Coronary artery (tissue), 2 donors: ENCODE measurements around the gene CTPS2.

Experiments
- DNase-seq: peaks from one replicate; pipeline ENCODE4 v3.0.0-alpha.2; 2017; ENCODE audit warnings: low spot score
- H3K27ac ChIP-seq, 2 donors: fragments of 200-600 bp; sonication (generic); one replicate each; pipeline ENCODE4 v1.5.1; 2016 to 2019
- H3K4me3 ChIP-seq: fragments of 200-600 bp; sonication (generic); 2 replicates; pipeline ENCODE4 v1.5.1; 2016; ENCODE audit warnings: mild to moderate bottlenecking, moderate library complexity
- CTCF ChIP-seq: fragments of 200-600 bp; sonication (generic); IDR thresholded peaks from one replicate; pipeline ENCODE4 v1.5.1; 2019; ENCODE audit warnings: antibody characterized with exemption

The CTPS2 gene

DNA sequence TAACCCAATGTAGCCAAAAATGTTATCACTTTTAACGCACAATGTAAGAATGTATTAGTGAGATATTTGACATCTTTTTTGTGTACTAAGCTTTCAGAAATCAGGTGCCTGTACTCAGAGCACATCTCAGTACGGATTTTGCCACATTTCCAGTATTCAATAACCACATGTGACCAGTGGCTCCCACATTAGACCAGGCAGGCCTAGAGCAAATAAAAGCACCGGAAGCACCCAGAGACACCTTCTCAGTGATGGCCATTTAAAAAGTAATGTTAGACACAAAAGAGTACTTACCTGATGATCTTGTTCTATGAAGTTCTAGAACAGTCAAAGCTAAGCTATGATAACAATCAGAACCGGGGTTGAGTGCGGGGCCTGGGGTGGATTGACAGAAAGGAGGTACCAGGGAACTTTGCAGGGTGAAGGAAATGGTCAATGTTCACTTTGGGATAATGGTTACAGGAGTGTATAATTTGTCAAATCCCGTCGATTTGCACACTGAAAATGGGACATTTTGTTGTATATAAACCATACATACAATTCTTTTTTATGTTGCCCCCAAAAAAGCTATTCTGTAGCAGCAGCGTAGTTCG lies 1.2 kb downstream of the CTPS2 start:
- H3K4me3 ChIP-seq = peak overlapping the region; percentile 81
- H3K27ac ChIP-seq = peak overlapping the region; percentile 69 to 90
- DNase-seq = no peak
- no peak for TF ChIP-seq CTCF

DNA sequence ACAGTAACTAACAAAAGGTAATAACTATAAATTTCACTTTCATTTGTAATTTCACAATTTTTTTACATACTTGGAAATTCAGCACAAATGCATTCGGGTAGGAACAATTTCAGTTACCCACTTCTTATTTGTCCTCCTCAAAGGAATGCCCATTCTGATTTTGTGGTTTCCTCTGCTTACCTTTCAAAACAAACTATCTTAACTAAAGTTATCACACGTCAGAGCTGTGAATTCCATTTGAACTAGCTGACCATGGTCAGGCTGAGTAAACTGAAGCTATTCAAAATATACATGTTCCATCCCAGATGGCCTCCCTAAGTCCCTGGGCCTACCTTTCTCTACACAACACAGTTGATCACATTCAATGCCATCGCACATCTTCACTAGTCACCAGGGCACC lies 4.5 kb downstream of the CTPS2 start:
- Histone ChIP-seq H3K27ac (no peak overlapping the region), H3K4me3 (no peak overlapping the region)
- DNase-seq = no peak
- TF ChIP-seq CTCF = no peak

- no peak for TF ChIP-seq CTCF
- DNase-seq = no peak
These were observed 7.1 kb downstream of the CTPS2 start for GRCh38 chrX:16705370-16705769.

GRCh38 chrX:16702700-16703599 lies 9.5 kb downstream of the CTPS2 start:
- no peak for TF ChIP-seq CTCF
- no peak for DNase-seq
- Histone ChIP-seq H3K4me3 (no peak overlapping the region), H3K27ac (no peak overlapping the region)

More at GRCh38 chrX:16705370-16705769, 7.1 kb downstream of the CTPS2 start:
- H3K27ac ChIP-seq = no peak overlapping the region
- H3K4me3 ChIP-seq = no peak overlapping the region

DNA sequence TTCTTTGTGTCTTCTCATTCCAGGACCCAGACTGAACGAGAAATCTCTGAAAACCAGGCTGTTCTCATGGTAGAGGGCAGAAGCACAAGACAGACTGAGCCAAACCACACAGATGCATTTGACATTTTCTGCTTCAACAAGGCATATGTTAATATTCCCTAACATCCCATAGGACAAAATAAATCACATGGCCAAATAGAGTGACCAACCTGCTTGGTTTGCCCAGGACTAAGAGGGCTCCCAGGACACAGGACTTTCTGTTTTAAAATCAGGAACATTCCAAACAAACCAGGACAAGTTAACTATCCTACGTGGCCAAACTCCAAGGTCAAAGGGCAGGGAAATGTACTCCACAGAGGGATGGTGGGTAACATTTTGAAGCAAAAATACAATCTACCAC lies 11.7 kb downstream of the CTPS2 start:
- no peak for TF ChIP-seq CTCF
- DNase-seq = no peak
- no peak overlapping the region for H3K27ac ChIP-seq
- H3K4me3 ChIP-seq = no peak overlapping the region

GRCh38 chrX:16699389-16699788 lies 13.1 kb downstream of the CTPS2 start:
- DNase-seq = no peak
- no peak overlapping the region for H3K27ac ChIP-seq
- no peak for TF ChIP-seq CTCF
- H3K4me3 ChIP-seq = no peak overlapping the region

DNA sequence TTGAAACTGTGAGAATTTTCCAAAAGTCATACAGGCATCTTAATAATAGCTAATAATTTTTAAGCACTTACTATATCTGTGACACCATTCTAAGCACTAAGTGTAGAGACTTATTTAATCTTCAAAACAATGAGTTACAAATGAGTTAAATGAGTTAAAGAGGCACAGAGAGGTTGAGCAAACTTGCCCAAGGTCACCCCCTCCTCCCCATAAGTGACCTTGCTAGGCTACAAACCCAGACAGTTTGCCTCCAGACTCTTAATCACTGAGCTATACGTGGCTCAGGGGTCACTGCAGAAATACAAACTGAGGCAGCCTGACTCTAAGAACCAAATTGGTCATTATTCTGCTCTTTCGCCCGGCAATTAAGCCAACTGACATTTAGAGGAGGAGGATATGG lies 15.5 kb downstream of the CTPS2 start:
- no peak overlapping the region for H3K27ac ChIP-seq
- DNase-seq = no peak
- H3K4me3 ChIP-seq = no peak overlapping the region
- TF ChIP-seq CTCF = no peak
